ENCODE results near the gene TSC1. TPM values are rescaled to one million over a fixed set of nuclear protein-coding genes. Genes with fewer than 3 reads are reported as not detected.
A peak's percentile ranks its signal among the peaks of the same experiment; 100 is the strongest.

TSC1 gene
- total and polyA plus RNA-seq, 2 donors (not counting 3 experiments of a cell fraction or from before 2014, with no cell fraction given): 43.9 to 51.2 TPM

- no peak for TF ChIP-seq EZH2 (IDR thresholded peaks at IDR 0.05; ENCODE audit: borderline replicate concordance, low read depth, low read length, severe bottlenecking)
- DNase-seq (ENCODE audit: low read depth, low spot score) (no peak), FAIRE-seq (peak; percentile 33)
- Histone ChIP-seq H3K4me2 (ENCODE audit: insufficient read depth, low read length) (no peak overlapping the region), H3K9me1 (replicated peaks; ENCODE audit: control insufficient read depth, extremely low read depth, insufficient read depth, low read length) (no peaks in the 10 kb centered on the region), H4K20me1 (replicated peaks; ENCODE audit: control insufficient read depth, extremely low read depth, insufficient read depth, low read length) (no peaks in the 10 kb centered on the region), H3K9ac (replicated peaks; ENCODE audit: extremely low read depth, insufficient read depth, low read length) (no peak overlapping the region), H2AFZ (ENCODE audit: low read depth, low read length) (no peak overlapping the region), H3K4me3 (replicated peaks in 1 of 3; ENCODE audit: insufficient read depth in 1 of 3, low read depth in 1 of 3, low read length in 3 of 3) (no peak overlapping the region), H3K4me1 (ENCODE audit: control insufficient read depth, extremely low read depth, insufficient read depth, low read length) (no peaks in the 10 kb centered on the region), H3K9me3 (replicated peaks; ENCODE audit: control insufficient read depth, insufficient read depth, low read length) (no peaks in the 10 kb centered on the region), H3K36me3 (ENCODE audit: control insufficient read depth in 2 of 2, extremely low read depth in 1 of 2, insufficient read depth in 2 of 2, low read length in 2 of 2) (peaks cover 0 to 5% of the 10 kb centered on the region in 2 experiments), H3K79me2 (ENCODE audit: control insufficient read depth, insufficient read depth, low read length) (peaks cover 10% of the 10 kb centered on the region), H3K27ac (ENCODE audit: insufficient read depth, low read depth, low read length) (no peak overlapping the region), H3K27me3 (ENCODE audit: control insufficient read depth in 2 of 2, insufficient read depth in 2 of 2, low read length in 2 of 2) (no peaks in the 10 kb centered on the region)
- ChIA-PET CTCF (interaction anchor here (0.7 kb wide), 1 partner anchor 29 kb away, joined by 3 read pairs; no protein-coding TSS in a partner anchor), POLR2A (no interaction called here)
- intact Hi-C loops (cut with micrococcal nuclease) (no loop called here), dilution Hi-C loops (cut with MboI; ENCODE audit: extremely low pct_ligation_motif_present, low sequenced_read_pairs) (no loop called here)
- no TSS peak for BruUV-seq (replicated peaks)
Observed at GRCh38 chr9:132931178-132931735, 13.2 kb downstream of the TSC1 start.

- H3K4me3 ChIP-seq (replicated peaks in 1 of 3; ENCODE audit: insufficient read depth in 1 of 3, low read depth in 1 of 3, low read length in 3 of 3): no peak overlapping the region
- BruUV-seq (replicated peaks): no TSS peak
- H3K9me1 ChIP-seq (replicated peaks; ENCODE audit: control insufficient read depth, extremely low read depth, insufficient read depth, low read length): no peaks in the 10 kb centered on the region
- dilution Hi-C loops (cut with MboI; ENCODE audit: extremely low pct_ligation_motif_present, low sequenced_read_pairs) (no loop called here), intact Hi-C loops (cut with micrococcal nuclease) (no loop called here)
- no peak overlapping the region for H3K4me2 ChIP-seq (ENCODE audit: insufficient read depth, low read length)
- H4K20me1 ChIP-seq (replicated peaks; ENCODE audit: control insufficient read depth, extremely low read depth, insufficient read depth, low read length): no peaks in the 10 kb centered on the region
- H3K4me1 ChIP-seq (ENCODE audit: control insufficient read depth, extremely low read depth, insufficient read depth, low read length): no peaks in the 10 kb centered on the region
- H3K9me3 ChIP-seq (replicated peaks; ENCODE audit: control insufficient read depth, insufficient read depth, low read length): no peaks in the 10 kb centered on the region
- H3K36me3 ChIP-seq (ENCODE audit: control insufficient read depth in 2 of 2, extremely low read depth in 1 of 2, insufficient read depth in 2 of 2, low read length in 2 of 2): peaks cover under 1 to 13% of the 10 kb centered on the region in 2 experiments
- H3K27me3 ChIP-seq (ENCODE audit: control insufficient read depth in 2 of 2, insufficient read depth in 2 of 2, low read length in 2 of 2): no peaks in the 10 kb centered on the region
- no peak overlapping the region for H3K9ac ChIP-seq (replicated peaks; ENCODE audit: extremely low read depth, insufficient read depth, low read length)
- H3K79me2 ChIP-seq (ENCODE audit: control insufficient read depth, insufficient read depth, low read length): no peaks in the 10 kb centered on the region
- H2AFZ ChIP-seq (ENCODE audit: low read depth, low read length): no peak overlapping the region
- FAIRE-seq (no peak), DNase-seq (ENCODE audit: low read depth, low spot score) (no peak)
- ChIA-PET CTCF (no interaction called here), POLR2A (no interaction called here)
- no peak overlapping the region for H3K27ac ChIP-seq (ENCODE audit: insufficient read depth, low read depth, low read length)
- TF ChIP-seq GATA2 (IDR thresholded peaks at IDR 0.05; ENCODE audit: insufficient read depth, insufficient read length, low read depth, low read length) (no peak), JUN (IDR thresholded peaks at IDR 0.05; ENCODE audit: borderline replicate concordance, insufficient read depth, insufficient read length, low read depth) (no peak), POLR2AphosphoS5 (IDR thresholded peaks at IDR 0.05; ENCODE audit: insufficient read depth, low read depth, low read length) (no peak), FOS (IDR thresholded peaks at IDR 0.05; ENCODE audit: borderline replicate concordance, insufficient read depth, low read length) (no peak), MYC (IDR thresholded peaks at IDR 0.05; ENCODE audit: low read depth, low read length) (no peak)
Observed at GRCh38 chr9:132927704-132928103, 16.7 kb downstream of the TSC1 start.
